Hepatocyte (in vitro differentiated cells): ENCODE measurements around the gene PTPRT. TPM values are rescaled to one million over a fixed set of nuclear protein-coding genes. Genes with fewer than 3 reads are reported as not detected.

Source experiments
- DNase-seq: peaks from one replicate; pipeline ENCODE4 v3.0.0-alpha.2; 2016; ENCODE audit warnings: low spot score
- H2AFZ ChIP-seq: fragments of 200-600 bp; sonication (generic); 2 replicates; pipeline ENCODE4 v1.6.0; 2016; ENCODE audit warnings: antibody characterized with exemption, mild to moderate bottlenecking
- H3K27ac ChIP-seq: fragments of 200-600 bp; sonication (generic); 2 replicates; pipeline ENCODE4 v1.5.1; 2016; ENCODE audit warnings: mild to moderate bottlenecking
- H3K27me3 ChIP-seq: fragments of 200-600 bp; sonication (generic); 2 replicates; pipeline ENCODE4 v1.6.1; 2016
- H3K36me3 ChIP-seq: fragments of 200-600 bp; sonication (generic); replicated peaks from 2 replicates; pipeline ENCODE4 v1.5.1; 2016; ENCODE audit warnings: low read depth; ENCODE audit not compliant: insufficient read depth
- H3K4me1 ChIP-seq: fragments of 200-600 bp; sonication (generic); 2 replicates; pipeline ENCODE4 v1.5.1; 2016; ENCODE audit warnings: mild to moderate bottlenecking, moderate library complexity; ENCODE audit not compliant: insufficient read depth
- H3K4me2 ChIP-seq: fragments of 200-600 bp; sonication (generic); 2 replicates; pipeline ENCODE4 v1.6.0; 2016
- H3K4me3 ChIP-seq: fragments of 200-600 bp; sonication (generic); 2 replicates; pipeline ENCODE4 v1.5.1; 2016; ENCODE audit warnings: mild to moderate bottlenecking
- H3K79me2 ChIP-seq: fragments of 200-600 bp; sonication (generic); 2 replicates; pipeline ENCODE4 v1.6.0; 2017; ENCODE audit warnings: mild to moderate bottlenecking
- H3K9me2 ChIP-seq: fragments of 200-600 bp; sonication (generic); replicated peaks from 2 replicates; pipeline ENCODE4 v1.6.0; 2017; ENCODE audit warnings: mild to moderate bottlenecking; ENCODE audit not compliant: insufficient read depth
- H3K9me3 ChIP-seq: fragments of 200-600 bp; sonication (generic); 2 replicates; pipeline ENCODE4 v1.5.1; 2016; ENCODE audit warnings: low read depth, mild to moderate bottlenecking
- H4K20me1 ChIP-seq: fragments of 200-600 bp; sonication (generic); 2 replicates; pipeline ENCODE4 v1.6.0; 2016; ENCODE audit warnings: mild to moderate bottlenecking; ENCODE audit not compliant: insufficient read depth, poor library complexity, severe bottlenecking
- CTCF ChIP-seq: fragments of 200-600 bp; sonication (generic); IDR thresholded peaks from 2 replicates; pipeline ENCODE4 v1.5.1; 2016; ENCODE audit warnings: antibody characterized with exemption, mild to moderate bottlenecking; ENCODE audit not compliant: poor library complexity
- EZH2 ChIP-seq: fragments of 200-600 bp; sonication (generic); IDR thresholded peaks from 2 replicates; pipeline ENCODE4 v1.6.1; 2016; ENCODE audit warnings: antibody characterized with exemption, mild to moderate bottlenecking, borderline replicate concordance
- EZH2phosphoT487 ChIP-seq: fragments of 200-600 bp; sonication (generic); IDR thresholded peaks from one replicate; pipeline ENCODE4 v1.6.1; 2018; ENCODE audit warnings: antibody characterized with exemption, mild to moderate bottlenecking, low read depth, moderate library complexity; ENCODE audit not compliant: unreplicated experiment, severe bottlenecking
- WGBS: methylation state at CpG from one replicate; pipeline ENCODE4 v1.1.6; 2016; ENCODE audit warnings: low lambda C conversion rate; ENCODE audit errors: missing lambda C conversion rate; 5-methylcytosine and 5-hydroxymethylcytosine counted together
- polyA plus RNA-seq: library from polyadenylated mRNA; unstranded; fragments of >200 nt; fragmentation: Nextera tagmentation; extraction: Ambion mirVana; gene quantifications from 2 replicates; pipeline ENCODE4 v1.2.1, GENCODE V29; 2016
- total RNA-seq: library from RNA; depleted of rRNA; stranded (reverse); fragments of >200 nt; gene quantifications from 2 replicates; pipeline ENCODE4 v1.2.3, GENCODE V29; 2014

Gene PTPRT
- total and polyA plus RNA-seq, 2 experiments from 2014 or later: 0.47 to 0.83 TPM

GRCh38 chr20:42173440-42173839 is 1016.3 kb downstream of the PTPRT start:
- Histone ChIP-seq H4K20me1 (no peaks in the 10 kb centered on the region), H3K36me3 (no peaks in the 10 kb centered on the region), H3K4me1 (no peaks in the 10 kb centered on the region), H3K4me2 (no peak overlapping the region), H2AFZ (no peak overlapping the region), H3K79me2 (no peaks in the 10 kb centered on the region), H3K27me3 (peaks cover 6% of the 10 kb centered on the region), H3K9me3 (no peaks in the 10 kb centered on the region), H3K9me2 (no peaks in the 10 kb centered on the region), H3K4me3 (no peak overlapping the region), H3K27ac (no peak overlapping the region)
- no peak for DNase-seq
- 51% methylated on average over 2 of the region's 2 CpGs for WGBS
- TF ChIP-seq EZH2: no peak
- TF ChIP-seq CTCF: no peak
- no peak for TF ChIP-seq EZH2phosphoT487

- no peak overlapping the region for H3K4me2 ChIP-seq
- WGBS: 65% methylated on average over 7 of the region's 7 CpGs
- no peak overlapping the region for H3K4me3 ChIP-seq
- no peaks in the 10 kb centered on the region for H3K9me3 ChIP-seq
- no peaks in the 10 kb centered on the region for H3K9me2 ChIP-seq
- H3K27ac ChIP-seq: no peak overlapping the region
- no peaks in the 10 kb centered on the region for H3K27me3 ChIP-seq
- H2AFZ ChIP-seq: no peak overlapping the region
- TF ChIP-seq EZH2phosphoT487 (no peak), EZH2 (no peak), CTCF (no peak)
- no peaks in the 10 kb centered on the region for H3K79me2 ChIP-seq
- H4K20me1 ChIP-seq: no peaks in the 10 kb centered on the region
- H3K36me3 ChIP-seq: no peaks in the 10 kb centered on the region
- no peak for DNase-seq
- no peaks in the 10 kb centered on the region for H3K4me1 ChIP-seq
Observed at GRCh38 chr20:42164121-42164890, 1025.4 kb downstream of the PTPRT start.

DNA sequence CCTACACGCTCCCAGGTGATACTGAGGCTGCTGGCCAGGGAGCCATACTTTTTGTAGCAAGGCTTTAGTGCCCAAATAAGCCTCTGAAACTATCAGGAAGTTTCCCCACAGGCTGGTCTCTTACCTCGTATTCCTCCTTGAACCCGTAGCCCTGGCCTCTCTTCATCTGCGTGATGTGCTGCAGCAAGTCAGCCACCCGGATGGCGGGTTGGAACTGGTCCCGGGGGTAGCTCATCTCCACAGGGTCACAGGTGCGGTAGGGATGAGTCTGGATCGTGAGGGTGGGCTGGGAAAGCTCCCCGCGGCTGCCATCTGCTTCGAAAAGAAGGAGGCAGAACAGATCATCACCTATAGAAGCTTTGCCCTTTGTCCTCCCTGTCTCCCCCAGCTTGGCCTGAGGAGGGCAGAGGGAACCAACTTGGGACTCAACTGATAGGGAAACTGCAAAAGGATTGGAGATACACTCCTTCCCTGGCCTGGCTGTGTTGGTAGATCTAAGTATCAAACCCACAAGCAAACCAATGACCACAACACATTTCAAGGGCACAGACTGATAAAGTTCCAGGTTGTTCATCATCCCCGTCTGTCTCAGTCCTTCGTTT is 1028.4 kb downstream of the PTPRT start:
- TF ChIP-seq EZH2 (no peak), EZH2phosphoT487 (no peak), CTCF (no peak)
- Histone ChIP-seq H3K4me3 (no peak overlapping the region), H4K20me1 (no peaks in the 10 kb centered on the region), H3K9me2 (no peaks in the 10 kb centered on the region), H3K27ac (no peak overlapping the region), H3K9me3 (no peaks in the 10 kb centered on the region), H3K27me3 (no peaks in the 10 kb centered on the region), H3K79me2 (no peaks in the 10 kb centered on the region), H2AFZ (no peak overlapping the region), H3K4me1 (no peaks in the 10 kb centered on the region), H3K36me3 (no peaks in the 10 kb centered on the region), H3K4me2 (no peak overlapping the region)
- WGBS: 89% methylated on average over 14 of the region's 14 CpGs
- DNase-seq: no peak
